Middle frontal gyrus (tissue), 1 donor: ENCODE data around the gene CDC5L.
A peak's percentile ranks its signal among the peaks of the same experiment; 100 is the strongest.
"Not testable (repeated sequence)": the region's sequence is repeated elsewhere in the genome, so short reads cannot be mapped to it uniquely, and the experiment has no call there.

Experiments used
- DNase-seq: peaks from one replicate; pipeline ENCODE4 v3.0.0-alpha.2; 2015; ENCODE audit warnings: low spot score; ENCODE audit errors: extremely low spot score

CDC5L gene

GRCh38 chr6:44387346-44388134 lies at the start of gene CDC5L:
CDC5L (plus strand) TSS chr6:44387706; CDS start chr6:44387824, 118 bp downstream.
- DNase-seq, result peak; percentile 91

GRCh38 chr6:44338228-44339122 lies 49.0 kb upstream of the CDC5L start:
- DNase-seq, result peak; percentile 50

- no peak for DNase-seq
Observed at GRCh38 chr6:44339301-44339700, 48.2 kb upstream of the CDC5L start.

- no peak for DNase-seq
Observed at GRCh38 chr6:44339763-44340625, 47.5 kb upstream of the CDC5L start.

DNA sequence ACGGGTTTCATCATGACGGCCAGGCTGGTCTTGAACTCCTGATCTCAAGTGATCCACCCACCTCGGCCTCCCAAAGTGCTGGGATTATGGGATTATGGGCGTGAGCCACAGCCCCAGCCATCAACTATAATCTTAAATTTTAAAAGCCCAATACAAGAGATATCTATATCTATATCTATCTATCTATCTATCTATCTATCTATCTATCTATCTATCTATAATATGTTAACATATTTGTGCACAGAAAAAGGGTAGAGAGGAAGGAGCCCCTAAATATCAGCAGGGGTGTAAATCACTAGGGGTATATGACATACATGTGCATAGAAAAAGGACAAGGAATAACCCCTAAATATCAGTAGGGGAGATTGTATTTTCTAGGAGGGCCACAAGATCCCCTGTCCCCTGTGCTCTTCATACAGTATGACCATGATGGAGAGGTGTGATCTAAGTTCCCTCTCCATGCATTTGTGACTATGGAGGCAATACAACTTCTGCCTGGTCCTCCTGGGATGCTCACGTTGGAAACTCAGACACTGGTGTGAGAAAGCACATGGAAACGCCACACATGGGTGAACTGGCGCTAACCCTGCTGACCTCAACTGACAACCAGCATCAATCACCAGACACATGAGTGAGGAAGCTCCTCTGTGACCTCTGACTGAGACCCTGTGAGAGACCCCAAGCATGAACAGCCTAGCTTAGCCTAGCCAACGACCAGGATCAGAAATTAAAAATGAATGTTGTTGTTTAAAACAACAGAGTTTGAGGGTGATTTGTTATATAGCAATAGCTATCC lies 46.2 kb upstream of the CDC5L start:
- no peak for DNase-seq

GRCh38 chr6:44342052-44342451 lies 45.5 kb upstream of the CDC5L start:
- DNase-seq, result peak; percentile 58

- DNase-seq, result no peak
Observed at GRCh38 chr6:44342489-44342888, 45.0 kb upstream of the CDC5L start, which contains the start of gene SPATS1. SPATS1 (plus strand) TSS chr6:44342650; CDS start chr6:44343096, 446 bp downstream.

DNA sequence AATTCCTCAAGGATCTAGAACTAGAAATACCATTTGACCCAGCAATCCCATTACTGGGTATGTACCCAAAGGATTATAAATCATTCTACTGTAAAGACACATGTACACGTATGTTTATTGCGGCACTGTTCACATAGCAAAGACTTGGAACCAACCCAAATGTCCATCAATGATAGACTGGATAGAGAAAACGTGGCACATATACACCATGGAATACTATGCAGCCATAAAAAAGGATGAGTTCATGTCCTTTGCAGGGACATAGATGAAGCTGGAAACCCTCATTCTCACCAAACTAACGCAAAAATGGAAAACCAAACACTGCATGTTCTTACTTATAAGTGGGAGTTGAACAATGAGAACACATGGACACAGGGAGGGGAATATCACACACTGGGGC lies 40.7 kb upstream of the CDC5L start:
- DNase-seq, result not testable (repeated sequence)

- DNase-seq, result no peak
Observed at GRCh38 chr6:44349904-44350649, 37.4 kb upstream of the CDC5L start.

GRCh38 chr6:44350650-44350994 lies 36.9 kb upstream of the CDC5L start:
- not testable (repeated sequence) for DNase-seq

- DNase-seq, result no peak
Observed at GRCh38 chr6:44352259-44352658, 35.2 kb upstream of the CDC5L start.

DNA sequence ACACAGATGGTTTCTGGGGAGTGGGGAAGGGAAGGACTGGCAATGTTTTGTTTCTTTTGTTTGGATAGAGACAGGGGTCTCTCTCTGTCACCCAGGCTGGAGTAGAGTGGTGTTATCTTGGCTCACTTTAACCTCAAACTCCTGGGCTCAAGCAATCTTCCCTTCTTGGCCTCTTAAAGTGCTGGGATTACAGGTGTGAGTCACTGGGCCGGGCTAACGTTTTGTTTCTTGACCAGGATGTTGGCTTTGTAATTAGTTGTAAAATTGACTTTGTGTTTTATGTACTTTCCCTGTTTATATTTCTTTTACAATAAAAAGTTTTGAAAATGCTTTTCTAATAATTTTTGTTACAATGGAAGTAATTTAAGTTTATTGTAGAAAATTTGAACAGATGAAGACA lies 34.2 kb upstream of the CDC5L start:
- no peak for DNase-seq

DNA sequence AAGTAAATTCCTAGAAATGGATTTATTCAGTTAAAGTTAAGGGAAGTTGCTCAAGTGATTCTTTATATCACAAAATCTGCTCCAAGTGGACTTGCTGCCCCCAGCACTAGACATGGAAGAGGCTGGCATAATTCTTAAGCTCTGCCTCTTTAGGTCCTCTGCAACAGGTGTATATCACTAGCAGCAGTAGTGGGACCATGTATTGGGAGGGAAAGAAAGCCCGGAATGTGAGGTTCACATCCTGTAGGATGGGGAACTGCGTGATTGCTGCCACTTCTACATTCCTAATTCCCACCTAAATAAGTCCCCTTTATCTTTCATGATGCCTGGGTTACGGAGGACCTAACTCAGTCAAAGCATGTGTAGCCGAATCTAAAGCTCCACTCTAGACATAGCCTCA lies 31.9 kb upstream of the CDC5L start:
- no peak for DNase-seq

- no peak for DNase-seq
Observed at GRCh38 chr6:44356487-44356886, 31.0 kb upstream of the CDC5L start.

- DNase-seq, result no peak
Observed at GRCh38 chr6:44359973-44360372, 27.5 kb upstream of the CDC5L start.

GRCh38 chr6:44361947-44362346 lies 25.6 kb upstream of the CDC5L start:
- DNase-seq, result no peak

- DNase-seq, result no peak
Observed at GRCh38 chr6:44363377-44363926, 24.1 kb upstream of the CDC5L start.

- no peak for DNase-seq
Observed at GRCh38 chr6:44366781-44367180, 20.7 kb upstream of the CDC5L start.

GRCh38 chr6:44367681-44368080 lies 19.8 kb upstream of the CDC5L start:
- no peak for DNase-seq

- no peak for DNase-seq
Observed at GRCh38 chr6:44373051-44373450, 14.5 kb upstream of the CDC5L start.
